Lung (tissue), 12 donors: ENCODE results near the gene ZNF638. TPM values are rescaled to one million over a fixed set of nuclear protein-coding genes. Genes with fewer than 3 reads are reported as not detected.
A peak's percentile ranks its signal among the peaks of the same experiment; 100 is the strongest.

Experiments used
- ATAC-seq: fragments of 200-7000 bp; cut with Tn5 transposase; one replicate; pipeline ENCODE4 v1.9.1; 2020; ENCODE audit warnings: moderate number of reproducible peaks; ENCODE audit not compliant: insufficient read depth, low FRiP score
- DNase-seq, 3 donors: peaks; one replicate each; pipeline ENCODE4 v3.0.0-alpha.2; 2013 to 2017
- H3K27ac ChIP-seq, 2 donors: one replicate each; pipeline ENCODE4 v1.5.1; 2013; ENCODE audit warnings: mild to moderate bottlenecking in 2 of 2, moderate library complexity in 2 of 2, control low read depth in 1 of 2, inconsistent platforms in 1 of 2, low read depth in 1 of 2, low read length in 1 of 2
- H3K27me3 ChIP-seq, 3 donors: one replicate each; pipeline ENCODE4 v1.5.1; 2013; ENCODE audit warnings: low read length in 2 of 3; ENCODE audit not compliant: control insufficient read depth in 3 of 3, insufficient read depth in 3 of 3
- H3K36me3 ChIP-seq, 4 donors: one replicate each; pipeline ENCODE4 v1.5.1; 2013; ENCODE audit warnings: low read length in 4 of 4, mild to moderate bottlenecking in 1 of 4, moderate library complexity in 1 of 4; ENCODE audit not compliant: control insufficient read depth in 4 of 4, insufficient read depth in 4 of 4
- H3K4me1 ChIP-seq, 5 donors: one replicate each; pipeline ENCODE4 v1.5.1; 2013; ENCODE audit warnings: low read length in 5 of 5, mild to moderate bottlenecking in 2 of 5, moderate library complexity in 1 of 5; ENCODE audit not compliant: control insufficient read depth in 5 of 5, insufficient read depth in 5 of 5
- H3K4me3 ChIP-seq: one replicate; pipeline ENCODE4 v1.5.1; 2013; ENCODE audit warnings: mild to moderate bottlenecking, control low read depth, moderate library complexity
- H3K9ac ChIP-seq, 2 donors: one replicate each; pipeline ENCODE4 v1.5.1; 2013; ENCODE audit warnings: low read length in 2 of 2, control low read depth in 1 of 2; ENCODE audit not compliant: insufficient read depth in 1 of 2
- H3K9me3 ChIP-seq, 4 donors: one replicate each; pipeline ENCODE4 v1.5.1; 2013; ENCODE audit warnings: low read length in 3 of 4, mild to moderate bottlenecking in 1 of 4, moderate library complexity in 1 of 4; ENCODE audit not compliant: control insufficient read depth in 4 of 4, insufficient read depth in 3 of 4
- WGBS, 2 donors: extraction: QIAGEN DNeasy Blood & Tissue Kit; methylation state at CpG; one replicate each; pipeline ENCODE4 v1.1.7; 2013; 5-methylcytosine and 5-hydroxymethylcytosine counted together
- polyA plus RNA-seq, 2 donors: library from polyadenylated mRNA; stranded (reverse); fragments of 200-250 nt; gene quantifications; one replicate each; pipeline ENCODE4 v1.2.1, GENCODE V29; 2013
- total RNA-seq, 2 donors: library from RNA; depleted of rRNA in 1 of 2; stranded (reverse); fragments of >200 nt in 1 of 2; gene quantifications; one replicate each; pipeline ENCODE4 v1.2.1, GENCODE V29; 2014 to 2021
- TF ChIP-seq, protein P1 (sequence below): IDR thresholded peaks from 2 replicates; pipeline ENCODE4 v1.5.1; 2012; ENCODE audit warnings: mild to moderate bottlenecking; ENCODE audit errors: control extremely low read depth, extremely low read depth
- donor health status: control.
- donor health status: control.
- donor health status: Bipolar disorder and iron deficiency.
- donor health status: healthy.
- donor health status: DM: yes; HTN: yes; CAD: no.

ZNF638 gene
- total and polyA plus RNA-seq, 4 donors, result 45.1 to 371 (median 105) TPM

DNA sequence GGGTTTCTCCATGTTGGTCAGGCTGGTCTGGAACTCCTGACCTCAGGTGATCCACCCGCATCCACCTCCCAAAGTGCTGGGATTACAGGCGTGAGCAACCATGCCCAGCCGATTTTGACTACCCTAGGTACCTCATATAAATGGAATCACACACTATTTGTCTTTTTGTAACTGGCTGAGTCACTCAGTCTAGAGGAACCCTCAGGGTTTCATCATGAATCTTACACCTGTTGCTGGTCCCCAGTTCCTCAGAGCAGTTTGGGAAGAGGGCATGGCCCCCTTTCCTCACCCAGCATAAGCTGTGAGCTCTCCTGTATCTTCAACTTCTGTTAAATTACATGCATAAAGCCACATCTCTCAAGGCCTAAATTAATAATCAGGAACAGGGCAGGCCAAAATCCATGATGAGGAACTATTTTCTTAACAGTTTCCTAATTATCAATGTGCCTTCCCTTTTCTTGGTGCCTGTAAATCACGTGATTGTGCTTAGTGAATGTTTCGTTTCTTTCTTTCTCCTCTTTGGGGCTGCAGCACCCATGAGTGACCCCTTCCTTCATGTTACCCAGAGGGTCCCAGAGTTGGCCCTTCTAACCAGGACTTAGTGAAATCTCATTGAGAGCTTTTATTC is 142.6 kb downstream of the ZNF638 start:
- peak overlapping the region; percentile 37 to 52 for H3K27ac ChIP-seq
- peaks cover 0 to 5% (median 0%) of the 10 kb centered on the region in 4 donors for H3K36me3 ChIP-seq
- peaks cover 0 to 6% (median 2%) of the 10 kb centered on the region in 3 donors for H3K27me3 ChIP-seq
- H3K4me1 ChIP-seq, result peaks cover 0 to 10% (median 0%) of the 10 kb centered on the region in 5 donors
- WGBS, 2 donors, result 53 to 74% methylated on average over 5 of the region's 5 CpGs
- DNase-seq, result no peak
- TF ChIP-seq, protein P1, sequence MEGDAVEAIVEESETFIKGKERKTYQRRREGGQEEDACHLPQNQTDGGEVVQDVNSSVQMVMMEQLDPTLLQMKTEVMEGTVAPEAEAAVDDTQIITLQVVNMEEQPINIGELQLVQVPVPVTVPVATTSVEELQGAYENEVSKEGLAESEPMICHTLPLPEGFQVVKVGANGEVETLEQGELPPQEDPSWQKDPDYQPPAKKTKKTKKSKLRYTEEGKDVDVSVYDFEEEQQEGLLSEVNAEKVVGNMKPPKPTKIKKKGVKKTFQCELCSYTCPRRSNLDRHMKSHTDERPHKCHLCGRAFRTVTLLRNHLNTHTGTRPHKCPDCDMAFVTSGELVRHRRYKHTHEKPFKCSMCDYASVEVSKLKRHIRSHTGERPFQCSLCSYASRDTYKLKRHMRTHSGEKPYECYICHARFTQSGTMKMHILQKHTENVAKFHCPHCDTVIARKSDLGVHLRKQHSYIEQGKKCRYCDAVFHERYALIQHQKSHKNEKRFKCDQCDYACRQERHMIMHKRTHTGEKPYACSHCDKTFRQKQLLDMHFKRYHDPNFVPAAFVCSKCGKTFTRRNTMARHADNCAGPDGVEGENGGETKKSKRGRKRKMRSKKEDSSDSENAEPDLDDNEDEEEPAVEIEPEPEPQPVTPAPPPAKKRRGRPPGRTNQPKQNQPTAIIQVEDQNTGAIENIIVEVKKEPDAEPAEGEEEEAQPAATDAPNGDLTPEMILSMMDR, result no peak
- H3K9ac ChIP-seq, result no peak overlapping the region
- no peaks in the 10 kb centered on the region for H3K9me3 ChIP-seq
- no peak for ATAC-seq
- H3K4me3 ChIP-seq, result no peak overlapping the region

DNA sequence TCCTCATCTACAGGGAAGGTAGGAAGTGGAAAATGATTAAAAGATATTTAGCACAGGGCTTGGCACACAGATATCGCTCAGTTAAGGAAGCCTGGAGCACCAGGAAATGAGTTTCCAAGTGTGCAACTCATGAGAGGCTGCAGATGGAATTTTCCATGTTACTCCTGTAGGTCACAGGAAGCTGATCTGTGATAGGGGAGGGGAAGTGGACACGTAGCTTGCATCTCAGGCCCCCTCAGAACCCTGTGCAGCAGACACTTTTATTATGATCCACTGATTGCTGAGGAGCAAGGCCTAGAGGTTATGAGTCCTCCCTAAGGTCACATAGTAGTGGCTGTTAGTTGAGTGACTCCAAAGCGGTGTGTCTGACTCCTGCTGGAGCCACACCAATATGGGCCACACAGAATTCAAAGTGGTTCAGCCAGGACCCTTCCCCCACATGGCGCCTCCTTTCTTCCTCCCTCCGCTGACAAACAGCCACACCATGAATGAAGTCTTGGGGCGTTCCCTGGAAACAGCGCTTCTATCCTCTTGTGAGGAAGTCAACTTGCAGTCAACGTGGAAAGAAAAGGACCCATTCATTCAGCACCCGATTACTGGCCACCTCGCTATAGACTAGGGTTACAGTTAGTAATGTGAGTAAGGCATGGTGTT is 143.3 kb downstream of the ZNF638 start:
- DNase-seq (no peak), ATAC-seq (no peak)
- Histone ChIP-seq H3K4me3 (no peak overlapping the region), H3K27me3 (no peaks in the 10 kb centered on the region), H3K4me1 (peaks cover 0 to 10% (median 0%) of the 10 kb centered on the region in 5 donors), H3K9ac (no peak overlapping the region), H3K27ac (peak overlapping the region; percentile 52 to 78), H3K36me3 (peaks cover 0 to 5% (median 0%) of the 10 kb centered on the region in 4 donors), H3K9me3 (no peaks in the 10 kb centered on the region)
- 59 to 61% methylated on average over 10 of the region's 10 CpGs for WGBS, 2 donors
- TF ChIP-seq, protein P1, result no peak

DNA sequence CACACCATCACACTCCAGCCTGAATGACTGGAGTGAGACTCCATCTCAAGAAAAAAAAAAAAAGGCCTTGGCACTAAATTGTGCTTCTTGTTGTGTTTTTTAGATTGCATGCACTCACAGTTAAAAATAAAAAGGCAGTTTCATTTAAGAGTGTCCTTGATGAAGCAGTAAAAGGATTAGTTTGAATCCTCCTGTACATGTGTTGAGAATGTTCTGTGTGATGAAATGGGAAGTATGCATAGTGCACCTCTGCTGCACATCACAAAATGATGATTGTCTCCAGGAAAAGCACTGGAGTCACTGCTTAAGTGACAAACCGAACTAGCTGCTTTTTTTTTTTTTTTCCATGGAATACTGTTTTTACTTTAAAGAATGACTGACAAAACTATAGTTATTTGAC is 144.9 kb downstream of the ZNF638 start:
- ATAC-seq (no peak), DNase-seq (no peak)
- TF ChIP-seq, protein P1, result no peak
- no peaks in the 10 kb centered on the region for H3K9me3 ChIP-seq
- H3K36me3 ChIP-seq, result peaks cover 0 to 5% (median 0%) of the 10 kb centered on the region in 4 donors
- H3K4me3 ChIP-seq, result no peak overlapping the region
- H3K9ac ChIP-seq, result no peak overlapping the region
- no peak overlapping the region for H3K27ac ChIP-seq
- whole genome bisulfite sequencing, 2 donors, result 47 to 61% methylated on average over 1 of the region's 1 CpG
- peaks cover 0 to 9% (median 0%) of the 10 kb centered on the region in 5 donors for H3K4me1 ChIP-seq
- H3K27me3 ChIP-seq, result peaks cover 0 to 5% (median 0%) of the 10 kb centered on the region in 3 donors
